ENCODE results near the gene OGFR.

DNA sequence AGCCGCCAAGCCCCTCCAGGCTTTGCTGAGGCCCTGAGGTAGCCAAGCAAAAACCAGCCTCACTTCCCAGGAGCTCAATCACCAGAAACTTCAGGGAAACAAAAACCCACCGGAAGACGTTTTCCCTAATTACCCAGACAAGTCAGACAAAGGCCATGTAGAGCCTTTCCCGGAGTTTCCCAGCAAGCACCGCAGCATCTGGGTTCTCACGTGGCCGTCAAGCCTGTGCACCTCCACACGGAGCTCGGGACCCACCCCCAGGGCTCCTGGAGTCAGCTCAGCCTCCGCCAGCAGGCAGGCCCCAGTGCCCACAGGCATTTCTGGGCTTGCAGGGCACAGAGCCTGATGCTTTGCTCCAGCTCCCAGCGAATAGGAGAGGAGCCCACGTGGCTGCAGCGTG is 18.5 kb upstream of the OGFR start:
- TF ChIP-seq, protein P1, sequence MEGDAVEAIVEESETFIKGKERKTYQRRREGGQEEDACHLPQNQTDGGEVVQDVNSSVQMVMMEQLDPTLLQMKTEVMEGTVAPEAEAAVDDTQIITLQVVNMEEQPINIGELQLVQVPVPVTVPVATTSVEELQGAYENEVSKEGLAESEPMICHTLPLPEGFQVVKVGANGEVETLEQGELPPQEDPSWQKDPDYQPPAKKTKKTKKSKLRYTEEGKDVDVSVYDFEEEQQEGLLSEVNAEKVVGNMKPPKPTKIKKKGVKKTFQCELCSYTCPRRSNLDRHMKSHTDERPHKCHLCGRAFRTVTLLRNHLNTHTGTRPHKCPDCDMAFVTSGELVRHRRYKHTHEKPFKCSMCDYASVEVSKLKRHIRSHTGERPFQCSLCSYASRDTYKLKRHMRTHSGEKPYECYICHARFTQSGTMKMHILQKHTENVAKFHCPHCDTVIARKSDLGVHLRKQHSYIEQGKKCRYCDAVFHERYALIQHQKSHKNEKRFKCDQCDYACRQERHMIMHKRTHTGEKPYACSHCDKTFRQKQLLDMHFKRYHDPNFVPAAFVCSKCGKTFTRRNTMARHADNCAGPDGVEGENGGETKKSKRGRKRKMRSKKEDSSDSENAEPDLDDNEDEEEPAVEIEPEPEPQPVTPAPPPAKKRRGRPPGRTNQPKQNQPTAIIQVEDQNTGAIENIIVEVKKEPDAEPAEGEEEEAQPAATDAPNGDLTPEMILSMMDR (IDR thresholded peaks at IDR 0.05; ENCODE audit: insufficient read depth, low read length, poor library complexity, severe bottlenecking), result no peak
- TF ChIP-seq EZH2phosphoT487 (conservative IDR thresholded peaks at IDR 0.05; ENCODE audit: low read length), result no peak

Measured in SU-DHL-6 (cell line).